Measurements from ENCODE around the gene EML3.

DNA sequence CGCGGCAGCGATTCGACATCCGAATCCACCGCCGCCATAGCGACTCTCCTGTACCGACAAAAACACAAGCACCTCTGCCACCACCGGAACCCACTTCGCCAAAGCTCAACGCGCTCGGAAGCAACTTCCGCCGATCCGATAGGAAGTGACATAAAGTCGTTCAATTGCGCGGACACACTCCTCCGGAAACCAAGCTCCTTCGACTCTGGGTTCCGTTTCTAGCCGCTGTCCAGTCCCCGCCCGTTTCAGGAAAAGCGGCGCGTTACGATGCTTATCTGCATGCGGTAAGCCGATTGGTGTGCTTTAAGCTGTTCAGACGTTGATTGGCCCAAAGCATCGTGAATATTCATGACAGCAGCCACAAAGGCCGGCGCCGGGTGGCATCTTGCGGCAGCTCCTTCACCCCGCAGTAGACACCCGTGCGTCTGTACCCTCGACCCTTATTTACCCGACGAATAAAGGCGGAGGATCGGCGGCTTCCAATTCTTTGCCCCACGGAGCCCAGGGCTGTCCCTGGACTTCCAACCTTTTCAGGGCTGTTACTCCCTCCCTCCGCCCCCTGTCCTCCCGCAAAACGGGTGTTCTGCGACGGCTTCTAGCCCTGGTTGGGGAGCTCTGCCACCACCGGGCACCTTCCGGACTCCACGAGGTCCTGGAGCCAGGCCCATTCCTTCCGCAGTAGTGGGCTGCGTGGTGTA lies 21.0 kb downstream of the EML3 start, which contains the start of gene TUT1:
- TF ChIP-seq POLR2AphosphoS5 (IDR thresholded peaks at IDR 0.05; ENCODE audit: low read depth, low read length): peak; percentile 98
- TF ChIP-seq, protein P1, sequence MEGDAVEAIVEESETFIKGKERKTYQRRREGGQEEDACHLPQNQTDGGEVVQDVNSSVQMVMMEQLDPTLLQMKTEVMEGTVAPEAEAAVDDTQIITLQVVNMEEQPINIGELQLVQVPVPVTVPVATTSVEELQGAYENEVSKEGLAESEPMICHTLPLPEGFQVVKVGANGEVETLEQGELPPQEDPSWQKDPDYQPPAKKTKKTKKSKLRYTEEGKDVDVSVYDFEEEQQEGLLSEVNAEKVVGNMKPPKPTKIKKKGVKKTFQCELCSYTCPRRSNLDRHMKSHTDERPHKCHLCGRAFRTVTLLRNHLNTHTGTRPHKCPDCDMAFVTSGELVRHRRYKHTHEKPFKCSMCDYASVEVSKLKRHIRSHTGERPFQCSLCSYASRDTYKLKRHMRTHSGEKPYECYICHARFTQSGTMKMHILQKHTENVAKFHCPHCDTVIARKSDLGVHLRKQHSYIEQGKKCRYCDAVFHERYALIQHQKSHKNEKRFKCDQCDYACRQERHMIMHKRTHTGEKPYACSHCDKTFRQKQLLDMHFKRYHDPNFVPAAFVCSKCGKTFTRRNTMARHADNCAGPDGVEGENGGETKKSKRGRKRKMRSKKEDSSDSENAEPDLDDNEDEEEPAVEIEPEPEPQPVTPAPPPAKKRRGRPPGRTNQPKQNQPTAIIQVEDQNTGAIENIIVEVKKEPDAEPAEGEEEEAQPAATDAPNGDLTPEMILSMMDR (IDR thresholded peaks at IDR 0.05): no peak
- TF ChIP-seq SIN3A (IDR thresholded peaks at IDR 0.05; ENCODE audit: borderline replicate concordance, insufficient read depth, low read depth, low read length): no peak; the same call in none of the 2 replicates
- TF ChIP-seq TCF7L2 (IDR thresholded peaks at IDR 0.05; ENCODE audit: low read depth, low read length): peak; percentile 84
- TF ChIP-seq REST (IDR thresholded peaks at IDR 0.05; ENCODE audit: insufficient read depth in 1 of 2, low read depth in 2 of 2, low read length in 1 of 2): peak; percentile 80 to 85; a peak in 3 of 4 replicates
